Natural killer cell (primary cell): ENCODE results near the gene INSIG1. TPM values are rescaled to one million over a fixed set of nuclear protein-coding genes. Genes with fewer than 3 reads are reported as not detected.

Source experiments
- ATAC-seq, 3 donors: fragments of 150-1000 bp in 2 of 3; fragments of 200-7000 bp in 1 of 3; cut with Tn5 transposase; 1 replicate in 1 of 3; 2 replicates in 2 of 3; pipeline ENCODE4 v1.10.0; 2021; ENCODE audit warnings: mild to moderate bottlenecking in 2 of 3, moderate library complexity in 2 of 3
- DNase-seq, 2 donors: peaks; one replicate each; pipeline versions ENCODE4 v3.0.0 to v3.0.0-alpha.2; 2013 to 2021; ENCODE audit warnings: mixed read lengths in 1 of 2
- H3K27ac ChIP-seq: one replicate; pipeline ENCODE4 v1.5.1; 2013; ENCODE audit warnings: mild to moderate bottlenecking, low read length
- H3K27me3 ChIP-seq: one replicate; pipeline ENCODE4 v1.6.1; 2013; ENCODE audit warnings: low read length; ENCODE audit not compliant: control insufficient read depth, insufficient read depth
- H3K36me3 ChIP-seq: one replicate; pipeline ENCODE4 v1.6.1; 2013; ENCODE audit warnings: low read length; ENCODE audit not compliant: control insufficient read depth, insufficient read depth
- H3K4me1 ChIP-seq: one replicate; pipeline ENCODE4 v1.6.1; 2013; ENCODE audit warnings: low read length; ENCODE audit not compliant: control insufficient read depth, insufficient read depth
- H3K4me3 ChIP-seq: one replicate; pipeline ENCODE4 v1.5.1; 2013; ENCODE audit warnings: low read length
- H3K9me3 ChIP-seq: one replicate; pipeline ENCODE4 v1.6.1; 2013; ENCODE audit warnings: low read length; ENCODE audit not compliant: control insufficient read depth, insufficient read depth
- H3K27ac Mint-ChIP-seq, 2 donors: one replicate each; pipeline ENCODE4 v1.8.0; 2022; ENCODE audit warnings: mild to moderate bottlenecking in 2 of 2, mixed read lengths in 2 of 2, moderate library complexity in 1 of 2
- H3K27me3 Mint-ChIP-seq, 2 donors: one replicate each; pipeline ENCODE4 v1.8.0; 2022; ENCODE audit warnings: low read depth in 2 of 2, mixed read lengths in 2 of 2
- H3K36me3 Mint-ChIP-seq: one replicate; pipeline ENCODE4 v1.8.0; 2022; ENCODE audit warnings: mixed read lengths
- H3K4me1 Mint-ChIP-seq, 2 donors: one replicate each; pipeline ENCODE4 v1.8.0; 2022; ENCODE audit warnings: mixed read lengths in 2 of 2
- H3K4me3 Mint-ChIP-seq: one replicate; pipeline ENCODE4 v1.8.0; 2022; ENCODE audit warnings: mild to moderate bottlenecking, moderate library complexity, mixed read lengths
- H3K9me3 Mint-ChIP-seq, 2 donors: one replicate each; pipeline ENCODE4 v1.8.0; 2022; ENCODE audit warnings: mixed read lengths in 2 of 2
- CTCF ChIP-seq: fragments of 200-600 bp; IDR thresholded peaks from one replicate; pipeline ENCODE4 v1.8.0; 2022; ENCODE audit warnings: antibody characterized with exemption
- WGBS: methylation state at CpG from one replicate; pipeline ENCODE4 v1.1.7; 2013; ENCODE audit warnings: missing lambda C conversion rate; ENCODE audit not compliant: insufficient coverage; 5-methylcytosine and 5-hydroxymethylcytosine counted together
- intact Hi-C: fragments of 100-400 bp; cut with micrococcal nuclease; formaldehyde crosslinking; loops from one replicate; pipeline ENCODE4 v1.14.2; 2022
- total RNA-seq, 4 donors: library from RNA; stranded (reverse); fragments of 120-200 nt in 1 of 4; gene quantifications; one replicate each; pipeline versions ENCODE4 v1.2.3 to v1.2.4, GENCODE V29; 2013 to 2022

The INSIG1 gene
- total RNA-seq, 3 donors from 2014 or later (not counting 1 experiment from before 2014, with no cell fraction given) = 66.7 to 115 (median 84.5) TPM

GRCh38 chr7:155337946-155338631, 40.4 kb downstream of the INSIG1 start:
- peaks cover 7 to 16% of the 10 kb centered on the region in 2 donors for H3K27me3 Mint-ChIP-seq
- Histone ChIP-seq H3K4me1 (peaks cover 16% of the 10 kb centered on the region), H3K27ac (no peak overlapping the region), H3K36me3 (no peaks in the 10 kb centered on the region), H3K9me3 (no peaks in the 10 kb centered on the region), H3K27me3 (peaks cover 3% of the 10 kb centered on the region), H3K4me3 (no peak overlapping the region)
- no peak overlapping the region for H3K4me3 Mint-ChIP-seq
- no peaks in the 10 kb centered on the region for H3K36me3 Mint-ChIP-seq
- intact Hi-C loops = loop anchor here (2.0 to 5.0 kb wide), 2 partner anchors 39 to 131 kb away; no protein-coding TSS in a partner anchor
- no peaks in the 10 kb centered on the region for H3K9me3 Mint-ChIP-seq
- TF ChIP-seq CTCF = no peak
- ATAC-seq (no peak), DNase-seq (no peak)
- H3K27ac Mint-ChIP-seq = peak overlapping the region in 1 of 2 donors; percentile 59
- peaks cover 4 to 23% of the 10 kb centered on the region in 2 donors for H3K4me1 Mint-ChIP-seq
- 86% methylated on average over 37 of the region's 37 CpGs for WGBS

GRCh38 chr7:155338632-155339320, 41.1 kb downstream of the INSIG1 start:
- Mint-ChIP-seq H3K4me1 (peaks cover 4 to 23% of the 10 kb centered on the region in 2 donors), H3K36me3 (no peaks in the 10 kb centered on the region), H3K4me3 (peak overlapping the region; percentile 56), H3K27ac (peak overlapping the region in 1 of 2 donors; percentile 59), H3K27me3 (peaks cover 7 to 16% of the 10 kb centered on the region in 2 donors), H3K9me3 (no peaks in the 10 kb centered on the region)
- intact Hi-C loops = loop anchor here (2.0 to 5.0 kb wide), 2 partner anchors 40 to 131 kb away; no protein-coding TSS in a partner anchor
- 41% methylated on average over 25 of the region's 25 CpGs for WGBS
- Histone ChIP-seq H3K27ac (no peak overlapping the region), H3K36me3 (no peaks in the 10 kb centered on the region), H3K4me3 (no peak overlapping the region), H3K9me3 (no peaks in the 10 kb centered on the region), H3K4me1 (peaks cover 16% of the 10 kb centered on the region), H3K27me3 (peaks cover 3% of the 10 kb centered on the region)
- DNase-seq (peak; percentile 23 to 72), ATAC-seq (peak; percentile 69 to 84 (median 83))
- no peak for TF ChIP-seq CTCF

GRCh38 chr7:155339474-155339873, 41.8 kb downstream of the INSIG1 start:
- Histone ChIP-seq H3K4me1 (peaks cover 19% of the 10 kb centered on the region), H3K4me3 (no peak overlapping the region), H3K36me3 (no peaks in the 10 kb centered on the region), H3K27ac (no peak overlapping the region), H3K9me3 (no peaks in the 10 kb centered on the region), H3K27me3 (peaks cover 3% of the 10 kb centered on the region)
- Mint-ChIP-seq H3K9me3 (no peaks in the 10 kb centered on the region), H3K4me1 (peaks cover 4 to 23% of the 10 kb centered on the region in 2 donors), H3K4me3 (no peak overlapping the region), H3K36me3 (no peaks in the 10 kb centered on the region), H3K27ac (no peak overlapping the region), H3K27me3 (peaks cover 7 to 16% of the 10 kb centered on the region in 2 donors)
- 84% methylated on average over 17 of the region's 17 CpGs for WGBS
- ATAC-seq (no peak), DNase-seq (no peak)
- TF ChIP-seq CTCF = no peak
- intact Hi-C loops = loop anchor here (2.0 to 5.0 kb wide), 2 partner anchors 41 to 132 kb away; no protein-coding TSS in a partner anchor
